ENCODE measurements around the gene TUT4. TPM values are rescaled to one million over a fixed set of nuclear protein-coding genes. Genes with fewer than 3 reads are reported as not detected.

The TUT4 gene
- polyA plus RNA-seq, 3 donors, result 4.3 to 24.2 (median 7.6) TPM

GRCh38 chr1:52549267-52549666 is 3.6 kb downstream of the TUT4 start:
- Histone ChIP-seq H3K27ac (ENCODE audit: low read depth in 1 of 2, low read length in 2 of 2) (no peak overlapping the region), H3K4me1 (ENCODE audit: control insufficient read depth in 1 of 2, insufficient read depth in 2 of 2, low read length in 2 of 2) (peaks cover 16 to 26% of the 10 kb centered on the region in 2 donors), H4K20me1 (ENCODE audit: insufficient read depth, low read length) (peaks cover 4% of the 10 kb centered on the region), H3K36me3 (replicated peaks in 1 of 2; ENCODE audit: control insufficient read depth in 1 of 2, insufficient read depth in 2 of 2, low read length in 2 of 2) (no peaks in the 10 kb centered on the region), H3K27me3 (ENCODE audit: control insufficient read depth in 2 of 2, insufficient read depth in 2 of 2, low read length in 2 of 2) (peaks cover 0 to 6% of the 10 kb centered on the region in 2 donors), H3K9me3 (replicated peaks in 1 of 2; ENCODE audit: control insufficient read depth in 1 of 2, insufficient read depth in 1 of 2, low read length in 2 of 2) (no peaks in the 10 kb centered on the region), H2AFZ (ENCODE audit: insufficient read depth, low read depth, low read length, poor library complexity, severe bottlenecking) (no peak overlapping the region), H3K4me2 (replicated peaks; ENCODE audit: extremely low read depth, low read length, poor library complexity, severe bottlenecking) (no peak overlapping the region), H3K79me2 (ENCODE audit: insufficient read depth, low read length) (peaks cover 86% of the 10 kb centered on the region), H3K4me3 (replicated peaks in 1 of 3; ENCODE audit: low read depth in 2 of 3, low read length in 3 of 3) (no peak overlapping the region), H3K9ac (ENCODE audit: insufficient read depth, low read length, poor library complexity, severe bottlenecking) (no peak overlapping the region)
- no peaks in the 10 kb centered on the region for H3K36me3 Mint-ChIP-seq
- H3K27ac Mint-ChIP-seq, result peak overlapping the region in 1 of 7 donors; percentile 0
- H3K4me3 Mint-ChIP-seq, result no peak overlapping the region
- intact Hi-C loops (cut with micrococcal nuclease), result no loop called here
- DNase-seq, result no peak
- peaks cover 2 to 9% (median 3%) of the 10 kb centered on the region in 3 donors for H3K27me3 Mint-ChIP-seq (ENCODE audit: low read depth in 3 of 3)
- TF ChIP-seq CTCF (IDR thresholded peaks at IDR 0.05), result no peak
- peaks cover 25% of the 10 kb centered on the region for H3K4me1 Mint-ChIP-seq
- peaks cover 0 to 5% (median 3%) of the 10 kb centered on the region in 7 donors for H3K9me3 Mint-ChIP-seq

GRCh38 chr1:52546852-52547251 is 6.0 kb downstream of the TUT4 start:
- WGBS (ENCODE audit: insufficient coverage), result 100% methylated on average over 1 of the region's 5 CpGs
- peaks cover 6 to 12% of the 10 kb centered on the region in 2 donors for H3K4me1 ChIP-seq (ENCODE audit: control insufficient read depth in 1 of 2, insufficient read depth in 2 of 2, low read length in 2 of 2)
- H3K27me3 ChIP-seq (ENCODE audit: control insufficient read depth in 2 of 2, insufficient read depth in 2 of 2, low read length in 2 of 2), result no peaks in the 10 kb centered on the region
- H3K9me3 ChIP-seq (replicated peaks in 1 of 2; ENCODE audit: control insufficient read depth in 1 of 2, insufficient read depth in 1 of 2, low read length in 2 of 2), result peaks cover 10 to 16% of the 10 kb centered on the region in 2 donors
- no peak overlapping the region for H3K9ac ChIP-seq (ENCODE audit: insufficient read depth, low read length, poor library complexity, severe bottlenecking)
- peaks cover 19% of the 10 kb centered on the region for H3K4me1 Mint-ChIP-seq
- DNase-seq, result no peak
- peaks cover 0 to 3% (median 0%) of the 10 kb centered on the region in 3 donors for H3K27me3 Mint-ChIP-seq (ENCODE audit: low read depth in 3 of 3)
- H3K27ac Mint-ChIP-seq, result no peak overlapping the region
- H3K36me3 ChIP-seq (replicated peaks in 1 of 2; ENCODE audit: control insufficient read depth in 1 of 2, insufficient read depth in 2 of 2, low read length in 2 of 2), result peaks cover 0 to 4% of the 10 kb centered on the region in 2 donors
- H3K4me3 Mint-ChIP-seq, result no peak overlapping the region
- H3K27ac ChIP-seq (ENCODE audit: low read depth in 1 of 2, low read length in 2 of 2), result no peak overlapping the region
- H3K36me3 Mint-ChIP-seq, result peaks cover 12 to 17% of the 10 kb centered on the region in 2 donors
- H4K20me1 ChIP-seq (ENCODE audit: insufficient read depth, low read length), result peaks cover 4% of the 10 kb centered on the region
- H2AFZ ChIP-seq (ENCODE audit: insufficient read depth, low read depth, low read length, poor library complexity, severe bottlenecking), result no peak overlapping the region
- peaks cover 99% of the 10 kb centered on the region for H3K79me2 ChIP-seq (ENCODE audit: insufficient read depth, low read length)
- H3K4me3 ChIP-seq (replicated peaks in 1 of 3; ENCODE audit: low read depth in 2 of 3, low read length in 3 of 3), result no peak overlapping the region
- no peak overlapping the region for H3K4me2 ChIP-seq (replicated peaks; ENCODE audit: extremely low read depth, low read length, poor library complexity, severe bottlenecking)
- no peak for TF ChIP-seq CTCF (IDR thresholded peaks at IDR 0.05)
- peaks cover 13 to 28% (median 25%) of the 10 kb centered on the region in 7 donors for H3K9me3 Mint-ChIP-seq
- intact Hi-C loops (cut with micrococcal nuclease), result no loop called here

All from CD14-positive monocyte (primary cell).